Duodenal mucosa (tissue), 2 donors: ENCODE data around the gene TBATA.

ENCODE experiments used
- H3K27ac ChIP-seq: one replicate; pipeline ENCODE4 v1.7.0; 2013; ENCODE audit warnings: low read depth, low read length
- H3K27me3 ChIP-seq, 2 donors: one replicate each; pipeline ENCODE4 v1.7.0; 2013; ENCODE audit warnings: low read length in 2 of 2, control low read depth in 1 of 2; ENCODE audit not compliant: insufficient read depth in 2 of 2, control insufficient read depth in 1 of 2
- H3K36me3 ChIP-seq, 2 donors: one replicate each; pipeline ENCODE4 v1.7.0; 2013; ENCODE audit warnings: low read length in 2 of 2, control low read depth in 1 of 2; ENCODE audit not compliant: insufficient read depth in 2 of 2, control insufficient read depth in 1 of 2
- H3K4me1 ChIP-seq, 2 donors: one replicate each; pipeline ENCODE4 v1.7.0; 2013; ENCODE audit warnings: low read length in 2 of 2, control low read depth in 1 of 2; ENCODE audit not compliant: insufficient read depth in 2 of 2, control insufficient read depth in 1 of 2
- H3K4me3 ChIP-seq, 2 donors: one replicate each; pipeline ENCODE4 v1.7.0; 2013; ENCODE audit warnings: low read length in 2 of 2, low read depth in 1 of 2
- H3K9ac ChIP-seq, 2 donors: one replicate each; pipeline ENCODE4 v1.7.0; 2013; ENCODE audit warnings: low read length in 2 of 2, low read depth in 1 of 2
- H3K9me3 ChIP-seq, 2 donors: one replicate each; pipeline ENCODE4 v1.7.0; 2013; ENCODE audit warnings: low read length in 2 of 2, control low read depth in 1 of 2; ENCODE audit not compliant: control insufficient read depth in 1 of 2

Gene TBATA

GRCh38 chr10:70762441-70763175 is 22.6 kb downstream of the TBATA start:
- Histone ChIP-seq H3K27me3 (no peaks in the 10 kb centered on the region), H3K27ac (no peak overlapping the region), H3K36me3 (no peaks in the 10 kb centered on the region), H3K4me3 (no peak overlapping the region), H3K9ac (no peak overlapping the region), H3K9me3 (peaks cover 5 to 10% of the 10 kb centered on the region in 2 donors), H3K4me1 (no peaks in the 10 kb centered on the region)

GRCh38 chr10:70761727-70762350 is 23.3 kb downstream of the TBATA start:
- H3K27me3 ChIP-seq, result no peaks in the 10 kb centered on the region
- no peak overlapping the region for H3K27ac ChIP-seq
- H3K4me1 ChIP-seq, result no peaks in the 10 kb centered on the region
- no peak overlapping the region for H3K4me3 ChIP-seq
- no peaks in the 10 kb centered on the region for H3K36me3 ChIP-seq
- peaks cover 5 to 10% of the 10 kb centered on the region in 2 donors for H3K9me3 ChIP-seq
- no peak overlapping the region for H3K9ac ChIP-seq

GRCh38 chr10:70761031-70761601 is 24.1 kb downstream of the TBATA start:
- no peak overlapping the region for H3K27ac ChIP-seq
- peaks cover 5 to 7% of the 10 kb centered on the region in 2 donors for H3K9me3 ChIP-seq
- no peaks in the 10 kb centered on the region for H3K27me3 ChIP-seq
- no peak overlapping the region for H3K9ac ChIP-seq
- H3K4me3 ChIP-seq, result no peak overlapping the region
- H3K36me3 ChIP-seq, result no peaks in the 10 kb centered on the region
- H3K4me1 ChIP-seq, result no peaks in the 10 kb centered on the region

GRCh38 chr10:70760271-70760787 is 24.8 kb downstream of the TBATA start:
- Histone ChIP-seq H3K9ac (no peak overlapping the region), H3K27ac (no peak overlapping the region), H3K4me1 (no peaks in the 10 kb centered on the region)

GRCh38 chr10:70759781-70760180 is 25.4 kb downstream of the TBATA start:
- no peaks in the 10 kb centered on the region for H3K9me3 ChIP-seq
- H3K27me3 ChIP-seq, result no peaks in the 10 kb centered on the region
- no peaks in the 10 kb centered on the region for H3K36me3 ChIP-seq
- no peak overlapping the region for H3K27ac ChIP-seq
- no peaks in the 10 kb centered on the region for H3K4me1 ChIP-seq
- H3K9ac ChIP-seq, result no peak overlapping the region
- no peak overlapping the region for H3K4me3 ChIP-seq

More at GRCh38 chr10:70760271-70760787, 24.8 kb downstream of the TBATA start:
- Histone ChIP-seq H3K9me3 (no peaks in the 10 kb centered on the region), H3K4me3 (no peak overlapping the region), H3K27me3 (no peaks in the 10 kb centered on the region), H3K36me3 (no peaks in the 10 kb centered on the region)

- Histone ChIP-seq H3K36me3 (no peaks in the 10 kb centered on the region), H3K4me3 (no peak overlapping the region), H3K27ac (no peak overlapping the region), H3K27me3 (no peaks in the 10 kb centered on the region), H3K4me1 (no peaks in the 10 kb centered on the region), H3K9ac (no peak overlapping the region), H3K9me3 (no peaks in the 10 kb centered on the region)
Measured at GRCh38 chr10:70758757-70759514, 26.2 kb downstream of the TBATA start.

GRCh38 chr10:70757856-70758255 is 27.3 kb downstream of the TBATA start:
- Histone ChIP-seq H3K27me3 (no peaks in the 10 kb centered on the region), H3K4me1 (no peaks in the 10 kb centered on the region)

GRCh38 chr10:70756700-70757360 is 28.3 kb downstream of the TBATA start:
- H3K9me3 ChIP-seq, result no peaks in the 10 kb centered on the region
- H3K27ac ChIP-seq, result no peak overlapping the region
- H3K4me1 ChIP-seq, result no peaks in the 10 kb centered on the region
- no peaks in the 10 kb centered on the region for H3K27me3 ChIP-seq
- H3K36me3 ChIP-seq, result no peaks in the 10 kb centered on the region
- H3K9ac ChIP-seq, result no peak overlapping the region
- no peak overlapping the region for H3K4me3 ChIP-seq

More at GRCh38 chr10:70757856-70758255, 27.3 kb downstream of the TBATA start:
- H3K4me3 ChIP-seq, result no peak overlapping the region
- H3K27ac ChIP-seq, result no peak overlapping the region
- H3K36me3 ChIP-seq, result no peaks in the 10 kb centered on the region
- H3K9ac ChIP-seq, result no peak overlapping the region
- no peaks in the 10 kb centered on the region for H3K9me3 ChIP-seq

GRCh38 chr10:70753841-70754621 is 31.1 kb downstream of the TBATA start:
- H3K36me3 ChIP-seq, result no peaks in the 10 kb centered on the region
- H3K27me3 ChIP-seq, result no peaks in the 10 kb centered on the region
- no peaks in the 10 kb centered on the region for H3K4me1 ChIP-seq
- H3K4me3 ChIP-seq, result no peak overlapping the region
- H3K9me3 ChIP-seq, result no peaks in the 10 kb centered on the region
- no peak overlapping the region for H3K27ac ChIP-seq
- H3K9ac ChIP-seq, result no peak overlapping the region
